HEK293 (cell line): Measurements from ENCODE around the gene IGFL2.

Source experiments
- CTCF ChIA-PET: fragments of 350-600 bp; formaldehyde crosslinking; extraction: SDS; loops from one replicate; lab custom pipeline; 2021; ENCODE audit warnings: antibody characterized with exemption; lab: Yijun Ruan, JAX
- POLR2A ChIA-PET: fragments of 300-600 bp; formaldehyde crosslinking; extraction: SDS; loops from one replicate; lab custom pipeline; 2020; ENCODE audit warnings: antibody characterized with exemption, inconsistent platforms; lab: Yijun Ruan, JAX
- H3K27ac ChIP-seq: fragments of 200-500 bp; sonication (Bioruptor generic); 2 replicates; pipeline ENCODE4 v1.5.1; 2014; ENCODE audit warnings: low read depth, low read length, control low read depth, inconsistent platforms; ENCODE audit errors: extremely low read depth
- H3K36me3 ChIP-seq, 2 experiments: fragments of 200-500 bp in 1 of 2; sonication (Bioruptor generic) in 1 of 2; 1 replicate in 1 of 2; 2 replicates in 1 of 2; pipeline ENCODE4 v1.5.1; 2014 to 2017; ENCODE audit warnings: inconsistent platforms in 2 of 2, low read length in 2 of 2; ENCODE audit not compliant: control insufficient read depth in 2 of 2, insufficient read depth in 1 of 2
- H3K4me1 ChIP-seq: fragments of 200-500 bp; sonication (Bioruptor generic); 2 replicates; pipeline ENCODE4 v1.5.1; 2014; ENCODE audit warnings: mild to moderate bottlenecking, low read length, inconsistent platforms; ENCODE audit not compliant: control insufficient read depth, insufficient read depth
- H3K4me3 ChIP-seq: 2 replicates; pipeline ENCODE4 v1.5.1; 2011; ENCODE audit warnings: low read depth, mild to moderate bottlenecking, control low read depth, low read length, moderate library complexity
- H3K9me3 ChIP-seq: fragments of 200-500 bp; sonication (Bioruptor generic); 2 replicates; pipeline ENCODE4 v1.5.1; 2014; ENCODE audit warnings: low read depth, low read length, inconsistent platforms; ENCODE audit not compliant: control insufficient read depth, insufficient read depth
- KLF17 ChIP-seq: fragments of 450-650 bp; formaldehyde crosslinking; IDR thresholded peaks from 2 replicates; pipeline ENCODE4 v1.5.1; 2016; ENCODE audit warnings: missing biosample characterization, missing genetic modification characterization
- KLF8 ChIP-seq: fragments of 450-650 bp; formaldehyde crosslinking; IDR thresholded peaks from 2 replicates; pipeline ENCODE4 v1.5.1; 2016; ENCODE audit warnings: missing biosample characterization, missing genetic modification characterization
- PRDM4 ChIP-seq: fragments of 450-650 bp; formaldehyde crosslinking; IDR thresholded peaks from 2 replicates; pipeline ENCODE4 v1.5.1; 2017; ENCODE audit warnings: missing biosample characterization, missing genetic modification characterization
- YY1 ChIP-seq: fragments of 450-650 bp; formaldehyde crosslinking; IDR thresholded peaks from 2 replicates; pipeline ENCODE4 v1.5.1; 2018; ENCODE audit warnings: missing biosample characterization, missing genetic modification characterization
- ZBTB17 ChIP-seq: fragments of 450-650 bp; formaldehyde crosslinking; IDR thresholded peaks from 2 replicates; pipeline ENCODE4 v1.5.1; 2016; ENCODE audit warnings: missing biosample characterization, missing genetic modification characterization
- ZBTB20 ChIP-seq: fragments of 450-650 bp; formaldehyde crosslinking; IDR thresholded peaks from 2 replicates; pipeline ENCODE4 v1.5.1; 2016; ENCODE audit warnings: missing biosample characterization, missing genetic modification characterization
- ZFP37 ChIP-seq: fragments of 450-650 bp; formaldehyde crosslinking; IDR thresholded peaks from 2 replicates; pipeline ENCODE4 v1.5.1; 2016; ENCODE audit warnings: missing biosample characterization, missing genetic modification characterization
- ZNF184 ChIP-seq: fragments of 450-650 bp; IDR thresholded peaks from 2 replicates; pipeline ENCODE4 v1.5.1; 2018; ENCODE audit warnings: missing biosample characterization, mild to moderate bottlenecking, missing genetic modification characterization
- ZNF19 ChIP-seq: fragments of 450-650 bp; formaldehyde crosslinking; IDR thresholded peaks from 2 replicates; pipeline ENCODE4; 2016; ENCODE audit warnings: missing biosample characterization, missing genetic modification characterization, low read depth
- ZNF518A ChIP-seq: fragments of 450-650 bp; formaldehyde crosslinking; conservative IDR thresholded peaks from 2 replicates; pipeline ENCODE4 v1.5.1; 2016; ENCODE audit warnings: low read depth, missing biosample characterization, missing genetic modification characterization
- ZNF521 ChIP-seq: fragments of 450-650 bp; formaldehyde crosslinking; IDR thresholded peaks from 2 replicates; pipeline ENCODE4 v1.5.1; 2017; ENCODE audit warnings: missing biosample characterization, mild to moderate bottlenecking, missing genetic modification characterization
- ZNF596 ChIP-seq: fragments of 450-650 bp; IDR thresholded peaks from 2 replicates; pipeline ENCODE4 v1.5.0; 2018; ENCODE audit warnings: missing biosample characterization, mild to moderate bottlenecking, missing genetic modification characterization, moderate library complexity
- ZNF610 ChIP-seq: fragments of 450-650 bp; formaldehyde crosslinking; IDR thresholded peaks from 2 replicates; pipeline ENCODE4 v1.5.1; 2016; ENCODE audit warnings: missing biosample characterization, missing genetic modification characterization, borderline replicate concordance
- ZSCAN4 ChIP-seq: fragments of 450-650 bp; formaldehyde crosslinking; IDR thresholded peaks from 2 replicates; pipeline ENCODE4 v1.5.1; 2017; ENCODE audit warnings: missing biosample characterization, missing genetic modification characterization
- ZXDB ChIP-seq: fragments of 450-650 bp; formaldehyde crosslinking; IDR thresholded peaks from 2 replicates; pipeline ENCODE4 v1.5.1; 2016; ENCODE audit warnings: missing biosample characterization, missing genetic modification characterization

IGFL2 gene

GRCh38 chr19:46173886-46174480 is 25.9 kb downstream of the IGFL2 start (continued):
- TF ChIP-seq ZNF518A (no peak), ZNF521 (tag by site-specific recombination) (no peak), YY1 (tag by site-specific recombination) (no peak), ZNF184 (tag by site-specific recombination) (no peak)

GRCh38 chr19:46176116-46176860 is 28.2 kb downstream of the IGFL2 start:
- no peak overlapping the region for H3K4me3 ChIP-seq
- no peaks in the 10 kb centered on the region for H3K36me3 ChIP-seq
- ChIA-PET CTCF (interaction anchor here (1.1 to 1.8 kb wide), 2 partner anchors 94 to 338 kb away, joined by 4 to 7 read pairs; no protein-coding TSS in a partner anchor), POLR2A (no interaction called here)
- no peaks in the 10 kb centered on the region for H3K4me1 ChIP-seq
- no peak overlapping the region for H3K27ac ChIP-seq
- TF ChIP-seq ZNF19 (tag by site-specific recombination) (no peak), KLF17 (tag by site-specific recombination) (no peak)
- no peaks in the 10 kb centered on the region for H3K9me3 ChIP-seq

- Histone ChIP-seq H3K9me3 (no peaks in the 10 kb centered on the region), H3K4me1 (no peaks in the 10 kb centered on the region), H3K4me3 (no peak overlapping the region), H3K36me3 (no peaks in the 10 kb centered on the region), H3K27ac (no peak overlapping the region)
- TF ChIP-seq ZNF610 = no peak
- 0 out of 2 replicates have a peak, but pooled peaks have one; percentile 15 for TF ChIP-seq ZBTB17 (tag by site-specific recombination)
- TF ChIP-seq, all 188 proteins: peak for 1
- ChIA-PET POLR2A (no interaction called here), CTCF (interaction anchor here (0.6 to 1.9 kb wide), 4 partner anchors 10 to 216 kb away, joined by 4 to 7 read pairs (median 5); no protein-coding TSS in a partner anchor)
Measured at GRCh38 chr19:46179076-46179759, 31.2 kb downstream of the IGFL2 start.

- POLR2A ChIA-PET = no interaction called here
- CTCF ChIA-PET = interaction anchor here (0.7 kb wide), 1 partner anchor 586 kb away, joined by 3 read pairs; no protein-coding TSS in a partner anchor
- no peak overlapping the region for H3K27ac ChIP-seq
- H3K4me1 ChIP-seq = no peaks in the 10 kb centered on the region
- H3K9me3 ChIP-seq = no peaks in the 10 kb centered on the region
- H3K36me3 ChIP-seq = no peaks in the 10 kb centered on the region
- H3K4me3 ChIP-seq = no peak overlapping the region
- no peak for TF ChIP-seq ZFP37 (tag by site-specific recombination)
- no peak for TF ChIP-seq ZNF596 (tag by site-specific recombination)
- no peak for TF ChIP-seq KLF8 (tag by site-specific recombination)
- no peak for TF ChIP-seq ZBTB20
- no peak for TF ChIP-seq ZSCAN4 (tag by site-specific recombination)
- TF ChIP-seq ZXDB (tag by site-specific recombination) = no peak
- no peak for TF ChIP-seq PRDM4 (tag by site-specific recombination)
Measured at GRCh38 chr19:46180701-46181387, 32.8 kb downstream of the IGFL2 start.
